ENCODE data around the gene BMS1.
"Not testable (repeated sequence)": the region's sequence is repeated elsewhere in the genome, so short reads cannot be mapped to it uniquely, and the experiment has no call there.

BMS1 gene

GRCh38 chr10:42782446-42783180 is at the start of gene BMS1:
Gene BMS1 (plus strand): TSS chr10:42782795. CDS start chr10:42784395, 1,600 bp downstream.
- FAIRE-seq = no peak

- FAIRE-seq = no peak
These were observed 48.1 kb upstream of the BMS1 start for GRCh38 chr10:42734536-42734935.

- no peak for FAIRE-seq
These were observed 43.9 kb upstream of the BMS1 start for GRCh38 chr10:42738679-42739078.

- FAIRE-seq = not testable (repeated sequence)
These were observed 41.1 kb upstream of the BMS1 start for GRCh38 chr10:42741536-42741935.

GRCh38 chr10:42743697-42744096 is 38.9 kb upstream of the BMS1 start:
- no peak for FAIRE-seq

GRCh38 chr10:42744134-42744701 is 38.4 kb upstream of the BMS1 start:
- no peak for FAIRE-seq

GRCh38 chr10:42753126-42753506 is 29.5 kb upstream of the BMS1 start:
- no peak for FAIRE-seq

GRCh38 chr10:42753507-42754154 is 29.0 kb upstream of the BMS1 start:
- FAIRE-seq = no peak

- no peak for FAIRE-seq
These were observed 28.2 kb upstream of the BMS1 start for GRCh38 chr10:42754155-42755027.

- no peak for FAIRE-seq
These were observed 27.6 kb upstream of the BMS1 start for GRCh38 chr10:42755028-42755451.

- no peak for FAIRE-seq
These were observed 27.0 kb upstream of the BMS1 start for GRCh38 chr10:42755556-42756093.

- no peak for FAIRE-seq
These were observed 14.7 kb upstream of the BMS1 start for GRCh38 chr10:42767906-42768305.

- FAIRE-seq = no peak
These were observed 13.9 kb upstream of the BMS1 start for GRCh38 chr10:42768581-42769152.

GRCh38 chr10:42769173-42769572 is 13.4 kb upstream of the BMS1 start:
- no peak for FAIRE-seq

GRCh38 chr10:42769673-42770072 is 12.9 kb upstream of the BMS1 start:
- FAIRE-seq = no peak

GRCh38 chr10:42776681-42777080 is 5.9 kb upstream of the BMS1 start:
- FAIRE-seq = no peak

- FAIRE-seq = no peak
These were observed 2.1 kb upstream of the BMS1 start for GRCh38 chr10:42780456-42780855.

GRCh38 chr10:42781893-42782445 is 626 bp upstream of the BMS1 start:
- no peak for FAIRE-seq

GRCh38 chr10:42783181-42783549 is 570 bp downstream of the BMS1 start:
- FAIRE-seq = no peak

- no peak for FAIRE-seq
These were observed 3.2 kb downstream of the BMS1 start for GRCh38 chr10:42785759-42786158.

- FAIRE-seq = no peak
These were observed 8.2 kb downstream of the BMS1 start for GRCh38 chr10:42790835-42791234.

GRCh38 chr10:42795701-42796100 is 13.1 kb downstream of the BMS1 start:
- FAIRE-seq = no peak

Measured in colon (tissue), 2 donors.